Panc1 (cell line): Measurements from ENCODE around the gene SSBP3. TPM values are rescaled to one million over a fixed set of nuclear protein-coding genes. Genes with fewer than 3 reads are reported as not detected.

Experiments used
- ATAC-seq: fragments of 200-7000 bp; cut with Tn5 transposase; 2 replicates; pipeline ENCODE4 v1.9.1; 2020; ENCODE audit warnings: mild to moderate bottlenecking, moderate library complexity
- BruUV-seq: library from RNA; stranded (reverse); fragments of 400-500 nt; replicated peaks from 2 replicates; lab custom pipeline; 2021; lab: Mats Ljungman, UMichigan
- CTCF ChIA-PET: fragments of 300-600 bp; sonication (Branson Sonifier 250); formaldehyde crosslinking; loops from one replicate; lab custom pipeline; 2022; ENCODE audit warnings: antibody characterized with exemption; lab: Charles Lee
- POLR2A ChIA-PET: fragments of 300-600 bp; sonication (Branson Sonifier 250); formaldehyde crosslinking; loops from one replicate; lab custom pipeline; 2022; ENCODE audit warnings: antibody characterized with exemption; lab: Charles Lee
- DNase-seq: peaks from one replicate; pipeline ENCODE4 v3.0.0-alpha.2; 2010; ENCODE audit warnings: low read depth, low spot score
- H3K27ac ChIP-seq: 2 replicates; pipeline ENCODE4 v1.5.1; 2011; ENCODE audit warnings: mild to moderate bottlenecking, low read length, inconsistent platforms
- H3K27me3 ChIP-seq: fragments of 200-500 bp; sonication (Bioruptor generic); 2 replicates; pipeline ENCODE4 v1.6.0; 2014; ENCODE audit warnings: low read length, inconsistent platforms; ENCODE audit not compliant: control insufficient read depth, insufficient read depth
- H3K36me3 ChIP-seq: fragments of 200-500 bp; sonication (Bioruptor generic); 2 replicates; pipeline ENCODE4 v1.5.1; 2014; ENCODE audit warnings: inconsistent platforms, mild to moderate bottlenecking, low read length, moderate library complexity; ENCODE audit not compliant: control insufficient read depth, insufficient read depth
- H3K4me1 ChIP-seq: 2 replicates; pipeline ENCODE4 v1.5.1; 2011; ENCODE audit warnings: inconsistent platforms, mild to moderate bottlenecking, low read length, moderate library complexity; ENCODE audit not compliant: control insufficient read depth, insufficient read depth
- H3K4me3 ChIP-seq, 2 experiments: 2 replicates each; pipeline ENCODE4 v1.5.1; 2011 to 2012; ENCODE audit warnings: low read depth in 2 of 2, low read length in 2 of 2, mild to moderate bottlenecking in 2 of 2, inconsistent platforms in 1 of 2, moderate library complexity in 1 of 2
- H3K9me3 ChIP-seq: fragments of 200-500 bp; sonication (Bioruptor generic); 2 replicates; pipeline ENCODE4 v1.5.1; 2014; ENCODE audit warnings: low read depth, mild to moderate bottlenecking, inconsistent platforms, low read length, moderate library complexity; ENCODE audit not compliant: control insufficient read depth, insufficient read depth
- POLR2AphosphoS5 ChIP-seq: IDR thresholded peaks from 2 replicates; pipeline ENCODE4 v1.6.1; 2012; ENCODE audit warnings: mild to moderate bottlenecking, low read depth, low read length, moderate library complexity
- SIN3A ChIP-seq: IDR thresholded peaks from 2 replicates; pipeline ENCODE4 v1.6.1; 2012; ENCODE audit warnings: low read depth, mild to moderate bottlenecking, low read length, moderate library complexity, borderline replicate concordance; ENCODE audit not compliant: insufficient read depth
- TCF7L2 ChIP-seq: IDR thresholded peaks from 2 replicates; pipeline ENCODE4 v1.6.1; 2011; ENCODE audit warnings: mild to moderate bottlenecking, low read depth, low read length, inconsistent platforms
- in situ Hi-C: cut with HindIII; loops from 2 replicates; pipeline ENCODE4 v1.10.0; 2016; ENCODE audit warnings: low sequenced_read_pairs, low pct_unique_long_range_greater_than_20kb
- intact Hi-C: fragments of 100-400 bp; cut with micrococcal nuclease; formaldehyde crosslinking; loops from one replicate; pipeline ENCODE4 v1.10.0; 2022; ENCODE audit not compliant: unreplicated experiment
- total RNA-seq: library from RNA; stranded (reverse); gene quantifications from one replicate; pipeline ENCODE4 v1.2.1, GENCODE V29; 2021; ENCODE audit not compliant: unreplicated experiment
- TF ChIP-seq, protein P1 (sequence below): fragments of 450-650 bp; IDR thresholded peaks from 2 replicates; pipeline ENCODE4 v1.5.1; 2017; ENCODE audit warnings: mild to moderate bottlenecking
- TF ChIP-seq, protein P2 (sequence below), 2 experiments: IDR thresholded peaks; 2 replicates each; pipeline ENCODE4 v1.6.1; 2011 to 2012; ENCODE audit warnings: low read depth in 2 of 2, control low read depth in 1 of 2, low read length in 1 of 2, mild to moderate bottlenecking in 1 of 2, moderate library complexity in 1 of 2; ENCODE audit not compliant: insufficient read depth in 1 of 2

Gene SSBP3
- total RNA-seq, 1 experiment from 2014 or later = 22.5 TPM

DNA sequence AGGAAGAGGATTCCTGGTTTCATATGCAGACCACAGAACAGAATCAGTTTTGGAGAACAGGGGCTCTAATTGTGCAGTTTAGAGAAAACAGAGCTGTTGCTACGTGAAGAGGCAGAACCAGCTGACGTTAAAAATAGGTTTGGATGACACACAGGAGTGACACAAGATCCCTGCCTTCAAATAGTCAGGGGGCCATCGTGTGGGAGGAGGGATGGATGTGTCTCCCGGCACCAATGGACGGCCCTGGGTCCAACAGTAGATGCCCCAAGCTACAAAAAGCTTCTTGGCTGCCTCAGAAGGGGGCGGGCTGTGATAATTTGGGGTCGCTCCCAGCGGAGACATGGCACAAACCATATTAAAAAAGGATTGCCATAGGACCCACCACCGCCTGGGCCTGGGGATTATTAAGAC, 118.4 kb downstream of the SSBP3 start:
- Histone ChIP-seq H3K27ac (no peak overlapping the region), H3K9me3 (no peaks in the 10 kb centered on the region), H3K36me3 (no peaks in the 10 kb centered on the region), H3K4me1 (peaks cover 3% of the 10 kb centered on the region; the same call in 1 of the 2 replicates), H3K27me3 (no peaks in the 10 kb centered on the region), H3K4me3 (no peak overlapping the region)
- DNase-seq (no peak), ATAC-seq (no peak)
- ChIA-PET POLR2A (no interaction called here), CTCF (no interaction called here)
- intact Hi-C loops = no loop called here
- no peak for TF ChIP-seq SIN3A
- no peak for TF ChIP-seq TCF7L2
- TF ChIP-seq, protein P1, sequence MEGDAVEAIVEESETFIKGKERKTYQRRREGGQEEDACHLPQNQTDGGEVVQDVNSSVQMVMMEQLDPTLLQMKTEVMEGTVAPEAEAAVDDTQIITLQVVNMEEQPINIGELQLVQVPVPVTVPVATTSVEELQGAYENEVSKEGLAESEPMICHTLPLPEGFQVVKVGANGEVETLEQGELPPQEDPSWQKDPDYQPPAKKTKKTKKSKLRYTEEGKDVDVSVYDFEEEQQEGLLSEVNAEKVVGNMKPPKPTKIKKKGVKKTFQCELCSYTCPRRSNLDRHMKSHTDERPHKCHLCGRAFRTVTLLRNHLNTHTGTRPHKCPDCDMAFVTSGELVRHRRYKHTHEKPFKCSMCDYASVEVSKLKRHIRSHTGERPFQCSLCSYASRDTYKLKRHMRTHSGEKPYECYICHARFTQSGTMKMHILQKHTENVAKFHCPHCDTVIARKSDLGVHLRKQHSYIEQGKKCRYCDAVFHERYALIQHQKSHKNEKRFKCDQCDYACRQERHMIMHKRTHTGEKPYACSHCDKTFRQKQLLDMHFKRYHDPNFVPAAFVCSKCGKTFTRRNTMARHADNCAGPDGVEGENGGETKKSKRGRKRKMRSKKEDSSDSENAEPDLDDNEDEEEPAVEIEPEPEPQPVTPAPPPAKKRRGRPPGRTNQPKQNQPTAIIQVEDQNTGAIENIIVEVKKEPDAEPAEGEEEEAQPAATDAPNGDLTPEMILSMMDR = no peak
- TF ChIP-seq, protein P2, sequence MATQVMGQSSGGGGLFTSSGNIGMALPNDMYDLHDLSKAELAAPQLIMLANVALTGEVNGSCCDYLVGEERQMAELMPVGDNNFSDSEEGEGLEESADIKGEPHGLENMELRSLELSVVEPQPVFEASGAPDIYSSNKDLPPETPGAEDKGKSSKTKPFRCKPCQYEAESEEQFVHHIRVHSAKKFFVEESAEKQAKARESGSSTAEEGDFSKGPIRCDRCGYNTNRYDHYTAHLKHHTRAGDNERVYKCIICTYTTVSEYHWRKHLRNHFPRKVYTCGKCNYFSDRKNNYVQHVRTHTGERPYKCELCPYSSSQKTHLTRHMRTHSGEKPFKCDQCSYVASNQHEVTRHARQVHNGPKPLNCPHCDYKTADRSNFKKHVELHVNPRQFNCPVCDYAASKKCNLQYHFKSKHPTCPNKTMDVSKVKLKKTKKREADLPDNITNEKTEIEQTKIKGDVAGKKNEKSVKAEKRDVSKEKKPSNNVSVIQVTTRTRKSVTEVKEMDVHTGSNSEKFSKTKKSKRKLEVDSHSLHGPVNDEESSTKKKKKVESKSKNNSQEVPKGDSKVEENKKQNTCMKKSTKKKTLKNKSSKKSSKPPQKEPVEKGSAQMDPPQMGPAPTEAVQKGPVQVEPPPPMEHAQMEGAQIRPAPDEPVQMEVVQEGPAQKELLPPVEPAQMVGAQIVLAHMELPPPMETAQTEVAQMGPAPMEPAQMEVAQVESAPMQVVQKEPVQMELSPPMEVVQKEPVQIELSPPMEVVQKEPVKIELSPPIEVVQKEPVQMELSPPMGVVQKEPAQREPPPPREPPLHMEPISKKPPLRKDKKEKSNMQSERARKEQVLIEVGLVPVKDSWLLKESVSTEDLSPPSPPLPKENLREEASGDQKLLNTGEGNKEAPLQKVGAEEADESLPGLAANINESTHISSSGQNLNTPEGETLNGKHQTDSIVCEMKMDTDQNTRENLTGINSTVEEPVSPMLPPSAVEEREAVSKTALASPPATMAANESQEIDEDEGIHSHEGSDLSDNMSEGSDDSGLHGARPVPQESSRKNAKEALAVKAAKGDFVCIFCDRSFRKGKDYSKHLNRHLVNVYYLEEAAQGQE (IDR thresholded peaks at IDR 0.05; ENCODE audit: insufficient read depth in 1 of 2, low read depth in 2 of 2, low read length in 1 of 2) = no peak
- no peak for TF ChIP-seq POLR2AphosphoS5
- in situ Hi-C loops = no loop called here
- no TSS peak for BruUV-seq

DNA sequence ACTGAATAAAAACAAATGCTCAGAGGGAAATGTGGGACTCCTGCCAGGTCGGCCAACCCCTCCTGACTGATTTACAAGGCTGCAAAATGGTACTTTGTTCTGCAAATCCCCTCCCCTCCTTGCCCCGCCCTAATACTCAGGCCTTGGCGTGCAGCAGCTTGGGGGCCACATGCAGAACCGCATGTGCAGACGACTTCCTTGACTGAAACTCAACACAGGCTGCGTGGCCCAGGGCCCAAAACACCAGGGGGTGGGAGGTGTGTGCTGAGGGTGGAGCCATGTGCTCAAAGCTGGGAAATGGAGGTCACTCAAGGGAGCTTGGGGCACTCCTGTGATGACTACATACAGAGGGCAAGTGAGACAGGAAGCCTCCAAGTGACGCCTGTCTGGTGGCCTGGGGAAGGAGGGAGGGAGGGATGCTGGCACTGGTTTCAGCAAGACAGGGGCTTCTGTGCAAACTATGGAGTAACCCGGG, 119.0 kb downstream of the SSBP3 start:
- POLR2A ChIA-PET = no interaction called here
- BruUV-seq = no TSS peak
- Histone ChIP-seq H3K36me3 (no peaks in the 10 kb centered on the region), H3K4me3 (no peak overlapping the region), H3K9me3 (no peaks in the 10 kb centered on the region), H3K27me3 (no peaks in the 10 kb centered on the region), H3K4me1 (peaks cover 3% of the 10 kb centered on the region; the same call in 1 of the 2 replicates), H3K27ac (no peak overlapping the region)
- no peak for ATAC-seq
- in situ Hi-C loops = no loop called here
- no peak for DNase-seq
- no peak for TF ChIP-seq TCF7L2
- TF ChIP-seq SIN3A = no peak
- TF ChIP-seq, protein P1 = no peak
- TF ChIP-seq, protein P2 (IDR thresholded peaks at IDR 0.05; ENCODE audit: insufficient read depth in 1 of 2, low read depth in 2 of 2, low read length in 1 of 2) = no peak
- no peak for TF ChIP-seq POLR2AphosphoS5
- intact Hi-C loops = no loop called here
- CTCF ChIA-PET = no interaction called here
